Measurements from ENCODE around the gene JPT2.
"Not testable (repeated sequence)": the region's sequence is repeated elsewhere in the genome, so short reads cannot be mapped to it uniquely, and the experiment has no call there.

The JPT2 gene

GRCh38 chr16:1696863-1697262 lies 18.8 kb downstream of the JPT2 start:
- DNase-seq (ENCODE audit: low read depth) = no peak
- H3K4me3 ChIP-seq (ENCODE audit: low read length) = no peak overlapping the region

DNA sequence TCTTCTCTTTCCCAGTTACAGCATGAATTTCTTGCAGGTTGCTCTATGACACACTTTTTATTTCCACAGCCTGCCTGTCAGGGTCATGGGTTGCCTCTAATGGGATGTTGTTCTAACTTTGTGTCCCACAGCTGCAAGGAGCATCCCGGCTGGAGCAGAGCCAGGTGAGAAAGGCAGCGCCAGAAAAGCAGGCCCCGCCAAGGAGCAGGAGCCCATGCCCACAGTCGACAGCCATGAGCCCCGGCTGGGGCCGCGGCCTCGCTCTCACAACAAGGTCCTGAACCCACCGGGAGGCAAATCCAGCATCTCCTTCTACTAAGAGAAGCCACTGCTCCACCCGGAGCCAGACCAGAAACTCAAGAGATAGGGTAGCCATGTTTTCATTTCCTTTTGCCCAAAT lies 20.6 kb downstream of the JPT2 start:
- TF ChIP-seq, protein P1, sequence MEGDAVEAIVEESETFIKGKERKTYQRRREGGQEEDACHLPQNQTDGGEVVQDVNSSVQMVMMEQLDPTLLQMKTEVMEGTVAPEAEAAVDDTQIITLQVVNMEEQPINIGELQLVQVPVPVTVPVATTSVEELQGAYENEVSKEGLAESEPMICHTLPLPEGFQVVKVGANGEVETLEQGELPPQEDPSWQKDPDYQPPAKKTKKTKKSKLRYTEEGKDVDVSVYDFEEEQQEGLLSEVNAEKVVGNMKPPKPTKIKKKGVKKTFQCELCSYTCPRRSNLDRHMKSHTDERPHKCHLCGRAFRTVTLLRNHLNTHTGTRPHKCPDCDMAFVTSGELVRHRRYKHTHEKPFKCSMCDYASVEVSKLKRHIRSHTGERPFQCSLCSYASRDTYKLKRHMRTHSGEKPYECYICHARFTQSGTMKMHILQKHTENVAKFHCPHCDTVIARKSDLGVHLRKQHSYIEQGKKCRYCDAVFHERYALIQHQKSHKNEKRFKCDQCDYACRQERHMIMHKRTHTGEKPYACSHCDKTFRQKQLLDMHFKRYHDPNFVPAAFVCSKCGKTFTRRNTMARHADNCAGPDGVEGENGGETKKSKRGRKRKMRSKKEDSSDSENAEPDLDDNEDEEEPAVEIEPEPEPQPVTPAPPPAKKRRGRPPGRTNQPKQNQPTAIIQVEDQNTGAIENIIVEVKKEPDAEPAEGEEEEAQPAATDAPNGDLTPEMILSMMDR (conservative IDR thresholded peaks at IDR 0.05; ENCODE audit: low read depth, low read length) = no peak
- no peak overlapping the region for H3K4me3 ChIP-seq (ENCODE audit: low read length)
- DNase-seq (ENCODE audit: low read depth) = no peak

More at GRCh38 chr16:1696863-1697262, 18.8 kb downstream of the JPT2 start:
- TF ChIP-seq, protein P1 (conservative IDR thresholded peaks at IDR 0.05; ENCODE audit: low read depth, low read length) = no peak

DNA sequence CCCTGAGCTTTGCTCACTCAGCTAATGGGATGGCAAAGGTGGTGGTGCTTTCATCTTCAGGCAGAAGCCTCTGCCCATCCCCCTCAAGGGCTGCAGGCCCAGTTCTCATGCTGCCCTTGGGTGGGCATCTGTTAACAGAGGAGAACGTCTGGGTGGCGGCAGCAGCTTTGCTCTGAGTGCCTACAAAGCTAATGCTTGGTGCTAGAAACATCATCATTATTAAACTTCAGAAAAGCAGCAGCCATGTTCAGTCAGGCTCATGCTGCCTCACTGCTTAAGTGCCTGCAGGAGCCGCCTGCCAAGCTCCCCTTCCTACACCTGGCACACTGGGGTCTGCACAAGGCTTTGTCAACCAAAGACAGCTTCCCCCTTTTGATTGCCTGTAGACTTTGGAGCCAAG lies 22.2 kb downstream of the JPT2 start:
- TF ChIP-seq, protein P1 (conservative IDR thresholded peaks at IDR 0.05; ENCODE audit: low read depth, low read length) = no peak
- DNase-seq (ENCODE audit: low read depth) = no peak
- H3K4me3 ChIP-seq (ENCODE audit: low read length) = no peak overlapping the region

DNA sequence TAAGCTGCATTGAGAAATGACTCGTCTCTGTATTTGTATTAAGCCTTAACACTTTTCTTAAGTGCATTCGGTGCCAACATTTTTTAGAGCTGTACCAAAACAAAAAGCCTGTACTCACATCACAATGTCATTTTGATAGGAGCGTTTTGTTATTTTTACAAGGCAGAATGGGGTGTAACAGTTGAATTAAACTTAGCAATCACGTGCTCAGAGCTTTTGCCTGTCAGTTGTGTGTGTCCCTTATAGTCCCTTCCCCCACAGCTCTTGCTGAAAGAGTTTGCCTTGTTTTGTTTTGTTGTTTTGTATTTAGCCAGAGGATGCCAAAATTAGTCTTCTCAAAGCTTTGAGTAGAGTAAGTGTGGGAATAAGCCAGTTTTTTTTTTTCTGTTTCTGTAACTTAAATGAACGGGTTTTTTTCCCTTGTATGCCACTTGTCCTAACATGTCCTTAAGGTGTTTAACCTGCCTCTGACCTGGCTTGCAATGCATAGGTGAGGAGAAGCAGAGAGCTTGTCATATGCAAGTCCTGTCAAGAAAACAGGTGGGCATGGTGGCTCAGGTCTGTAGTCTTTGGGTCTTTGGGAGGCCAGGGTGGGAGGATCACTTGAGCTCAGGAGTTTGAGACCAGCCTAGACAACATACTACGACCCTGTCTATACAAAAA lies 23.3 kb downstream of the JPT2 start:
- no peak overlapping the region for H3K4me3 ChIP-seq (ENCODE audit: low read length)
- TF ChIP-seq, protein P1 (conservative IDR thresholded peaks at IDR 0.05; ENCODE audit: low read depth, low read length) = no peak
- DNase-seq (ENCODE audit: low read depth) = no peak

DNA sequence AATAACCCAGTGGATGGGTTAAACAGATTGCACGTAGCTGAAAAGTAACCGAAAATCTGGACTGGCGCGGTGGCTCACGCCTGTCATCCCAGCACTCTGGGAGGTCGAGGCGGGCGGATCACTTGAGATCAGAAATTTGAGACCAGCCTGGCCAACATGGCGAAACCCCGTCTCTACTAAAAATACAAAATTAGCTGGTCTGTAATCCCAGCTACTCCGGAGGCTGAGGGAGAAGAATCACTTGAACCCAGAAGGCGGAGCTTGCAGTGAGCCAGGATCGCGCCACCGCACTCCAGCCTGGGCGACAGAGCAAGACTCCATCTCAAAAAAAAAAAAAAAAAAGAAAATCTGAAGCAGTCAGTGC lies 27.2 kb downstream of the JPT2 start:
- H3K4me3 ChIP-seq (ENCODE audit: low read length) = peak overlapping the region; percentile 83
- not testable (repeated sequence) for DNase-seq (ENCODE audit: low read depth)

- no peak for DNase-seq (ENCODE audit: low read depth)
- H3K4me3 ChIP-seq (ENCODE audit: low read length) = peak within 1 kb of the TSS; percentile 90
- TF ChIP-seq, protein P1 (conservative IDR thresholded peaks at IDR 0.05; ENCODE audit: low read depth, low read length) = peak; percentile 61
Observed at GRCh38 chr16:1705688-1706385, 27.8 kb downstream of the JPT2 start, which contains the start of gene MAPK8IP3. Gene MAPK8IP3, plus strand, starts transcription at chr16:1706195. Its CDS starts 145 bp downstream, at chr16:1706340.

DNA sequence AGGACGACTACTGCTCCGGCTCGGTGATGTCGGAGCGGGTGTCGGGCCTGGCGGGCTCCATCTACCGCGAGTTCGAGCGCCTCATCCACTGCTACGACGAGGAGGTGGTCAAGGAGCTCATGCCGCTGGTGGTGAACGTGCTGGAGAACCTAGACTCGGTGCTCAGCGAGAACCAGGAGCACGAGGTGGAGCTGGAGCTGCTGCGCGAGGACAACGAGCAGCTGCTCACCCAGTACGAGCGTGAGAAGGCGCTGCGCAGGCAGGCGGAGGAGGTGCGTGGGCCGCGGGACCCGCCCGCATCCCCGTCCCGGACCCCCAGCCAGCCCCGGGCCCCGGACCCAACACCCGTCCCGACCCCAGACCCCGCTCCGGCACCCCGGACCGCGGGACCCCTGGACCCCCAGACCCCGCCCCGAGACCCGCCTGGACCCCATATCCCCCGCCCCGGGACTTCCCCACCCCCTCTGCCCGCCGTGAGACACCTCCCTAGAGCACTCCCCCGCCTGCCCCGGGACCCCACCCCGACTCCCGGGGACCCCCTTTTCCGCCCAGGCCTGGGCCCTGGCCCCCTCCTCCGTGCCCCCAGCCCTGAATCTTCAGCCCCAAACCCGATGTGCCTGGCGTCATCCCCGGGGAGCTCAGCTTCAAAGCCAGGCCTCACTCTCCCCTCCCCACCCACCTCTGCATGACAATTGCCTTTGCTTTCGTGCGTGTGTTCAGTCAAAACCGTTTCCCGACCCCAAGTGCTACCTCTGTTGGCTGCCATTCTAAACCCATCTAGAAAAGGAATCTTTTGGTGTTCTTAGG lies 28.5 kb downstream of the JPT2 start:
- H3K4me3 ChIP-seq (ENCODE audit: low read length) = peak overlapping the region; percentile 90
- TF ChIP-seq, protein P1 (conservative IDR thresholded peaks at IDR 0.05; ENCODE audit: low read depth, low read length) = no peak
- DNase-seq (ENCODE audit: low read depth) = no peak

Data from retinal pigment epithelial cell (primary cell).